Tibial artery (tissue), 4 donors: ENCODE results near the gene KLHL18.
"Not testable (repeated sequence)": the region's sequence is repeated elsewhere in the genome, so short reads cannot be mapped to it uniquely, and the experiment has no call there.

Experiments used
- DNase-seq, 2 donors: peaks; one replicate each; pipeline ENCODE4 v3.0.0-alpha.2; 2019
- H3K27ac ChIP-seq, 2 donors: fragments of 200-600 bp; sonication (generic) in 1 of 2; 1 replicate in 1 of 2; 2 replicates in 1 of 2; pipeline ENCODE4 v1.5.1; 2018 to 2019; ENCODE audit warnings: mild to moderate bottlenecking in 1 of 2
- H3K27me3 ChIP-seq, 2 donors: fragments of 200-600 bp; sonication (generic) in 1 of 2; one replicate each; pipeline versions ENCODE4 v1.5.1 to v1.6.0; 2016 to 2019
- H3K36me3 ChIP-seq, 3 donors: fragments of 200-600 bp; sonication (generic) in 2 of 3; one replicate each; pipeline ENCODE4 v1.5.1; 2016 to 2019; ENCODE audit warnings: mild to moderate bottlenecking in 2 of 3
- H3K4me1 ChIP-seq, 4 donors: fragments of 200-600 bp; sonication (generic) in 2 of 4; 1 replicate in 3 of 4; 2 replicates in 1 of 4; pipeline ENCODE4 v1.5.1; 2016 to 2019
- H3K4me3 ChIP-seq, 2 donors: fragments of 200-600 bp; sonication (generic) in 1 of 2; 1 replicate in 1 of 2; 2 replicates in 1 of 2; pipeline ENCODE4 v1.5.1; 2018 to 2019; ENCODE audit warnings: mild to moderate bottlenecking in 2 of 2
- H3K9me3 ChIP-seq, 3 donors: fragments of 200-600 bp; sonication (generic) in 1 of 3; one replicate each; pipeline ENCODE4 v1.5.1; 2016 to 2019
- CTCF ChIP-seq, 2 experiments: fragments of 200-600 bp in 1 of 2; fragments of 450-650 bp in 1 of 2; IDR thresholded peaks; one replicate each; pipeline ENCODE4 v1.5.1; 2017 to 2019; ENCODE audit warnings: antibody characterized with exemption in 2 of 2, mild to moderate bottlenecking in 1 of 2, moderate library complexity in 1 of 2
- intact Hi-C: fragments of 100-400 bp; cut with DNase I; formaldehyde crosslinking; loops from one replicate; pipeline ENCODE4 v1.15.0; 2023; ENCODE audit warnings: low total_unique reads

Gene KLHL18

GRCh38 chr3:47347217-47347801, 64.6 kb downstream of the KLHL18 start:
- no peaks in the 10 kb centered on the region for H3K27me3 ChIP-seq
- no peak for DNase-seq

GRCh38 chr3:47348411-47349154, 65.8 kb downstream of the KLHL18 start:
- intact Hi-C loops: no loop called here
- Histone ChIP-seq H3K9me3 (no peaks in the 10 kb centered on the region), H3K36me3 (peaks cover 17 to 22% (median 17%) of the 10 kb centered on the region in 3 donors), H3K4me3 (no peak overlapping the region), H3K27ac (no peak overlapping the region), H3K27me3 (no peaks in the 10 kb centered on the region), H3K4me1 (no peaks in the 10 kb centered on the region)
- no peak for DNase-seq
- no peak for TF ChIP-seq CTCF (IDR thresholded peaks at IDR 0.05)

More at GRCh38 chr3:47347217-47347801, 64.6 kb downstream of the KLHL18 start:
- H3K4me3 ChIP-seq: no peak overlapping the region
- peaks cover 24 to 34% (median 30%) of the 10 kb centered on the region in 3 donors for H3K36me3 ChIP-seq
- no peak for TF ChIP-seq CTCF (IDR thresholded peaks at IDR 0.05)
- no peaks in the 10 kb centered on the region for H3K4me1 ChIP-seq
- H3K27ac ChIP-seq: no peak overlapping the region
- intact Hi-C loops: no loop called here
- H3K9me3 ChIP-seq: no peaks in the 10 kb centered on the region

- Histone ChIP-seq H3K4me3 (no peak overlapping the region), H3K4me1 (no peaks in the 10 kb centered on the region), H3K36me3 (peaks cover 0 to 8% (median 0%) of the 10 kb centered on the region in 3 donors), H3K27me3 (no peaks in the 10 kb centered on the region), H3K27ac (no peak overlapping the region), H3K9me3 (peaks cover 4 to 16% (median 15%) of the 10 kb centered on the region in 3 donors)
- no peak for TF ChIP-seq CTCF (IDR thresholded peaks at IDR 0.05)
- intact Hi-C loops: no loop called here
- DNase-seq: no peak
Observed at GRCh38 chr3:47355010-47355409, 72.3 kb downstream of the KLHL18 start.

GRCh38 chr3:47356201-47356600, 73.5 kb downstream of the KLHL18 start:
- no peaks in the 10 kb centered on the region for H3K4me1 ChIP-seq
- H3K36me3 ChIP-seq: peaks cover 0 to 8% (median 0%) of the 10 kb centered on the region in 3 donors
- H3K9me3 ChIP-seq: peaks cover 4 to 19% (median 16%) of the 10 kb centered on the region in 3 donors
- no peak overlapping the region for H3K27ac ChIP-seq
- DNase-seq: no peak
- intact Hi-C loops: no loop called here
- H3K4me3 ChIP-seq: no peak overlapping the region
- TF ChIP-seq CTCF (IDR thresholded peaks at IDR 0.05): no peak
- H3K27me3 ChIP-seq: no peaks in the 10 kb centered on the region

- intact Hi-C loops: no loop called here
- no peak for TF ChIP-seq CTCF (IDR thresholded peaks at IDR 0.05)
- H3K4me3 ChIP-seq: no peak overlapping the region
Observed at GRCh38 chr3:47359323-47359722, 76.6 kb downstream of the KLHL18 start.

GRCh38 chr3:47360110-47360517, 77.4 kb downstream of the KLHL18 start:
- intact Hi-C loops: not testable (repeated sequence)
- peaks cover 4 to 19% (median 16%) of the 10 kb centered on the region in 3 donors for H3K9me3 ChIP-seq

More at GRCh38 chr3:47359323-47359722, 76.6 kb downstream of the KLHL18 start:
- no peak overlapping the region for H3K27ac ChIP-seq
- peaks cover 4 to 19% (median 16%) of the 10 kb centered on the region in 3 donors for H3K9me3 ChIP-seq
- peaks cover 0 to 8% (median 0%) of the 10 kb centered on the region in 3 donors for H3K36me3 ChIP-seq
- H3K4me1 ChIP-seq: no peaks in the 10 kb centered on the region
- no peaks in the 10 kb centered on the region for H3K27me3 ChIP-seq
- DNase-seq: no peak

More at GRCh38 chr3:47360110-47360517, 77.4 kb downstream of the KLHL18 start:
- DNase-seq: peak in 1 of 2 donors; percentile 5
- H3K4me1 ChIP-seq, H3K27ac ChIP-seq, H3K27me3 ChIP-seq, H3K36me3 ChIP-seq, H3K4me3 ChIP-seq: not testable (repeated sequence)
